ENCODE measurements around the gene SLC38A6.

SLC38A6 gene

GRCh38 chr14:60974090-60974651 lies 6.9 kb upstream of the SLC38A6 start:
- no peak overlapping the region for H3K4me3 ChIP-seq (ENCODE audit: low read depth, low read length)
- DNase-seq (ENCODE audit: low read depth), result no peak
- TF ChIP-seq, protein P1, sequence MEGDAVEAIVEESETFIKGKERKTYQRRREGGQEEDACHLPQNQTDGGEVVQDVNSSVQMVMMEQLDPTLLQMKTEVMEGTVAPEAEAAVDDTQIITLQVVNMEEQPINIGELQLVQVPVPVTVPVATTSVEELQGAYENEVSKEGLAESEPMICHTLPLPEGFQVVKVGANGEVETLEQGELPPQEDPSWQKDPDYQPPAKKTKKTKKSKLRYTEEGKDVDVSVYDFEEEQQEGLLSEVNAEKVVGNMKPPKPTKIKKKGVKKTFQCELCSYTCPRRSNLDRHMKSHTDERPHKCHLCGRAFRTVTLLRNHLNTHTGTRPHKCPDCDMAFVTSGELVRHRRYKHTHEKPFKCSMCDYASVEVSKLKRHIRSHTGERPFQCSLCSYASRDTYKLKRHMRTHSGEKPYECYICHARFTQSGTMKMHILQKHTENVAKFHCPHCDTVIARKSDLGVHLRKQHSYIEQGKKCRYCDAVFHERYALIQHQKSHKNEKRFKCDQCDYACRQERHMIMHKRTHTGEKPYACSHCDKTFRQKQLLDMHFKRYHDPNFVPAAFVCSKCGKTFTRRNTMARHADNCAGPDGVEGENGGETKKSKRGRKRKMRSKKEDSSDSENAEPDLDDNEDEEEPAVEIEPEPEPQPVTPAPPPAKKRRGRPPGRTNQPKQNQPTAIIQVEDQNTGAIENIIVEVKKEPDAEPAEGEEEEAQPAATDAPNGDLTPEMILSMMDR (IDR thresholded peaks at IDR 0.05; ENCODE audit: low read depth, low read length, missing control alignments), result no peak

- TF ChIP-seq, protein P1 (IDR thresholded peaks at IDR 0.05; ENCODE audit: low read depth, low read length, missing control alignments), result no peak
- DNase-seq (ENCODE audit: low read depth), result no peak
- H3K4me3 ChIP-seq (ENCODE audit: low read depth, low read length), result no peak overlapping the region
Observed at GRCh38 chr14:60975551-60975950, 5.5 kb upstream of the SLC38A6 start.

- DNase-seq (ENCODE audit: low read depth), result no peak
- TF ChIP-seq, protein P1 (IDR thresholded peaks at IDR 0.05; ENCODE audit: low read depth, low read length, missing control alignments), result no peak
- H3K4me3 ChIP-seq (ENCODE audit: low read depth, low read length), result no peak overlapping the region
Observed at GRCh38 chr14:60977847-60978246, 3.2 kb upstream of the SLC38A6 start.

GRCh38 chr14:60981633-60982455 lies 799 bp downstream of the SLC38A6 start:
- peak overlapping the region; percentile 89 for H3K4me3 ChIP-seq (ENCODE audit: low read depth, low read length)
- no peak for DNase-seq (ENCODE audit: low read depth)
- TF ChIP-seq, protein P1 (IDR thresholded peaks at IDR 0.05; ENCODE audit: low read depth, low read length, missing control alignments), result no peak

DNA sequence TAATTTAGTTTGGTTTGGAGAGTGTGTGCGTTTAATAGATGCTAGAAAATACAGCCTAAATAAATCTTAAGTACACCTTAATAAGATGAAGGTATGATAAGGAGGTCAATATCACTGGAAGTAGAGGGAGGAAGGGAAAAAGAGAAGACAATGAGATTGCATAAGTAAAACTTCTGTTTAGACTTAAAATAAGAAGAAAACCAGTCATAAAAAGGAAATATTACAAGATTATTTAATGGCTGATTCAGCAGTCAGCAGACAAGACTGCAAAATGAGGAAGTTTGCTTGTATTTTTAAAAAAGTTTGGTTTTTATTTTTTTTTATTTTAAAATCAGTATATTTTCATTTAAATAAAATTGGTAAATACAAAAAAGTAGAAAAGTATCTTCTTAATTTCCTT lies 3.2 kb downstream of the SLC38A6 start:
- no peak overlapping the region for H3K4me3 ChIP-seq (ENCODE audit: low read depth, low read length)
- no peak for DNase-seq (ENCODE audit: low read depth)
- TF ChIP-seq, protein P1 (IDR thresholded peaks at IDR 0.05; ENCODE audit: low read depth, low read length, missing control alignments), result no peak

GRCh38 chr14:60986500-60986899 lies 5.5 kb downstream of the SLC38A6 start:
- DNase-seq (ENCODE audit: low read depth), result no peak
- H3K4me3 ChIP-seq (ENCODE audit: low read depth, low read length), result no peak overlapping the region
- TF ChIP-seq, protein P1 (IDR thresholded peaks at IDR 0.05; ENCODE audit: low read depth, low read length, missing control alignments), result no peak
